AG09309 (cell line): ENCODE data around the gene CCNK.

Experiments used
- DNase-seq: peaks from one replicate; pipeline ENCODE4 v3.0.0-alpha.2; 2010; ENCODE audit warnings: low read depth
- H3K4me3 ChIP-seq: 2 replicates; pipeline ENCODE4 v1.5.1; 2011; ENCODE audit warnings: mild to moderate bottlenecking, low read depth, low read length, moderate library complexity; ENCODE audit not compliant: control insufficient read depth
- TF ChIP-seq, protein P1 (sequence below): IDR thresholded peaks from 2 replicates; pipeline ENCODE4 v1.5.1; 2011; ENCODE audit warnings: mild to moderate bottlenecking, low read depth, low read length, inconsistent platforms; ENCODE audit not compliant: insufficient read depth, control insufficient read depth; ENCODE audit errors: missing control alignments

The CCNK gene

DNA sequence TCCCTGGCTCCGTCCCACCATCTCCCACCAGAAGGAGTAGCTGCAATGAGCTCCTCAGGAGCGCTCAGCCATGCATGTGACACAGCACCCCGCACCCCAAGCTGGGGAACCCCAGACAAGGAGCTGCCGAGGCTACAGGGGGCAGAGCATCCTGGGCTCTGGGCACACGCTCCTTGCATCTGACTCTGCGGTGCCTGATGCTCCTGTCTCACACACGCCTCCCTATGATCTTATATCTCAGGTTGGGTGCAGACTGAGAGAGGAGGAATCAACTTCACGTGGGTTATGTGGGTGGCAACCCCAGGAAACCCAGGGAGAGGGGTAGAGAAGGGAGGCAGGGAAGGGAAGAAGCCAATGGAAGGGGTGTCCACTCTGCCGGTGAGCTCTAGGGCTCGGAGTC lies 60.0 kb downstream of the CCNK start:
- H3K4me3 ChIP-seq = no peak overlapping the region
- DNase-seq = no peak
- TF ChIP-seq, protein P1, sequence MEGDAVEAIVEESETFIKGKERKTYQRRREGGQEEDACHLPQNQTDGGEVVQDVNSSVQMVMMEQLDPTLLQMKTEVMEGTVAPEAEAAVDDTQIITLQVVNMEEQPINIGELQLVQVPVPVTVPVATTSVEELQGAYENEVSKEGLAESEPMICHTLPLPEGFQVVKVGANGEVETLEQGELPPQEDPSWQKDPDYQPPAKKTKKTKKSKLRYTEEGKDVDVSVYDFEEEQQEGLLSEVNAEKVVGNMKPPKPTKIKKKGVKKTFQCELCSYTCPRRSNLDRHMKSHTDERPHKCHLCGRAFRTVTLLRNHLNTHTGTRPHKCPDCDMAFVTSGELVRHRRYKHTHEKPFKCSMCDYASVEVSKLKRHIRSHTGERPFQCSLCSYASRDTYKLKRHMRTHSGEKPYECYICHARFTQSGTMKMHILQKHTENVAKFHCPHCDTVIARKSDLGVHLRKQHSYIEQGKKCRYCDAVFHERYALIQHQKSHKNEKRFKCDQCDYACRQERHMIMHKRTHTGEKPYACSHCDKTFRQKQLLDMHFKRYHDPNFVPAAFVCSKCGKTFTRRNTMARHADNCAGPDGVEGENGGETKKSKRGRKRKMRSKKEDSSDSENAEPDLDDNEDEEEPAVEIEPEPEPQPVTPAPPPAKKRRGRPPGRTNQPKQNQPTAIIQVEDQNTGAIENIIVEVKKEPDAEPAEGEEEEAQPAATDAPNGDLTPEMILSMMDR = no peak

DNA sequence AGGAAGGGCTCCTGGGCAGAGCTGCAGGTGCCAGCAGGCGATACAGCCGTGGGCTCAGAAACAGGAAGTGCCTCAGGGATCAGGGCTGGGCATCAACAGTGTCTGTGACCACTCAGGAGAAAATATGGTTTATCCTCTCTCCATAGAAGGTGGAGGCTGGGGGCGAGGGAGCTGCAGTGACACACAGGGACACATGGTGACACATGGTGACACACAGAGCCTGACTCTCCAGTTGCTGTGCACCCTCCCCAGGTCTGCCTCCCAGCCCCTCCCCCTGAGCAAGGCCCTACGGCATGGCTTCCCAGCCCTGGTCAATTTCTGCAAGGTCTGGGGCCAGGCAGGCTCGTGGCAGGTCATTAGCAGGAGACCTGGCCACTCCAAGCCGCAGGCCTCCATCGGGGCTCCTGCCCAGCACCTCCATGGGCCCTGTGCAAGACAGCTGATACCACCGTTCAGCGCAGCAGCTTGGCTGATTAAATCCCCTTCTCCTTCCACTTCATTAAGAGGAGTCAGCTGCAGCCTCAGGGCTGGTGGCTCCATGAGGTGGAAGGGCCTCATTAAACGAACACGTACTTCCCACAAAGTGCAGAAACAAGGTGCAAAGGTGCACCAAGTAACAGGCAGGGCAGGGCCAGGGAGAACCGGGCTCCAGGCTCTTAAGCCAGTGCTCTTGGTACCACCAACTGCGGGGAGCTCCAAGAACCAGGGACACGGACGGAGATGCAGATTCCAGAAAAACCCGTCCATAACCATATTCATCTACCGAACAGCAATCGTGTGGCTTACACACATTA lies 60.7 kb downstream of the CCNK start:
- H3K4me3 ChIP-seq = no peak overlapping the region
- TF ChIP-seq, protein P1 = no peak
- DNase-seq = no peak

DNA sequence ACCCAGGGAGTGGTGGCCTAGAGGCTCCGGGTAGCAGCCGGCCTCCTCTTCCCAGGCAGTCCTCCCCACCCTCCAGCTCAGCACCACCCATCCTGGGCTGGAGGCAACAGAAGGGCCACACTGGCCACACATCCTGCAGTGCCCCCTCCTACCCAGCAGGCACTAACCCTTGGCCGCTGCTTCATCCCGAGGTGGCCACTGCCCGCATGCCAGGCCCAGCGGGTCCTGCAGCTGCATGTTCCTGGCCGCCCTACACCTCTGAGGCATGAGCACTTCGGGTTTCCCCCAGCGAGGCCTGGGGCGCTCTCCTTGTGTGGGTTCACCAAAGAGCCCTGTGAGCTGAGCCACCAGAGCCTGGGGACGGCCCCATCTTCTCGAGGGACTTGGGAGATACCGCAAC lies 61.4 kb downstream of the CCNK start:
- no peak overlapping the region for H3K4me3 ChIP-seq
- TF ChIP-seq, protein P1 = no peak
- DNase-seq = no peak

DNA sequence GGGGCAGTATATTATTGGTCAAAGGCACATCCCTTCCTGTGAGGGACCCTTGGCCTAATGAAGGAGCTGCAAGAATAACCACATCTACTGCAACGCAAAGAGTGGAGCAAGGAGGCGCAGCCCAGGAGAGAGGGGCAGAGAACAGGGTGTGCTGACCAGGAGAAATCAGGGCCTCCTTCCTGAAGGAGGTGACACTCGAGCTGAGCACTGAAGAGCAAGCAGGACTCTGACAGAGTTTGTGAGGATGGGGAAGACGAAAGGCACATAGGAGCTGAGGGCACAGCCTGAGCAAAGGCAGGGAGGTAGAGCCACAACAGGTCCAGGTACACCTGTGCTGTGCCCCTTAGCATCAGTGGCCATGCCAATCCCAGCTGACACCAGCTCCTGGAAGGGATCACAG lies 62.2 kb downstream of the CCNK start:
- no peak for DNase-seq
- TF ChIP-seq, protein P1 = no peak
- H3K4me3 ChIP-seq = no peak overlapping the region

- TF ChIP-seq, protein P1 = no peak
- DNase-seq = no peak
- no peak overlapping the region for H3K4me3 ChIP-seq
Observed at GRCh38 chr14:99543985-99544384, 62.8 kb downstream of the CCNK start.

- no peak overlapping the region for H3K4me3 ChIP-seq
- no peak for DNase-seq
- TF ChIP-seq, protein P1 = no peak
Observed at GRCh38 chr14:99544991-99545390, 63.8 kb downstream of the CCNK start.
